Gastrocnemius medialis (tissue), 4 donors: ENCODE measurements around the gene TBC1D22B.

Source experiments
- CTCF ChIP-seq, 5 experiments: fragments of 450-650 bp in 3 of 5; fragments of 200-600 bp in 2 of 5; sonication (generic) in 2 of 5; IDR thresholded peaks in 4 of 5; conservative IDR thresholded peaks in 1 of 5; 1 replicate in 4 of 5; 2 replicates in 1 of 5; pipeline ENCODE4 v1.5.1; 2016 to 2019; ENCODE audit warnings: antibody characterized with exemption in 5 of 5, mild to moderate bottlenecking in 3 of 5, moderate library complexity in 3 of 5
- POLR2A ChIP-seq, 2 donors: fragments of 450-650 bp; IDR thresholded peaks; one replicate each; pipeline ENCODE4 v1.6.1; 2017; ENCODE audit warnings: antibody characterized with exemption in 2 of 2, mild to moderate bottlenecking in 2 of 2, moderate library complexity in 2 of 2

GRCh38 chr6:37353761-37354525 is 96.4 kb downstream of the TBC1D22B start, which contains the start of gene RNF8:
- no peak for TF ChIP-seq CTCF (IDR thresholded peaks at IDR 0.05 in 4 of 5, conservative IDR thresholded peaks at IDR 0.05 in 1 of 5)
- no peak for TF ChIP-seq POLR2A (IDR thresholded peaks at IDR 0.05)
